Large intestine (tissue), 3 donors: Measurements from ENCODE around the gene NFKBIE. TPM values are rescaled to one million over a fixed set of nuclear protein-coding genes. Genes with fewer than 3 reads are reported as not detected.

ENCODE experiments used
- DNase-seq, 2 donors: peaks; one replicate each; pipeline versions ENCODE4 v3.0.0 to v3.0.0-alpha.2; 2013
- H3K27ac ChIP-seq: one replicate; pipeline ENCODE4 v1.5.1; 2013; ENCODE audit warnings: low read length
- H3K27me3 ChIP-seq: 2 replicates; pipeline ENCODE4 v1.6.1; 2013; ENCODE audit warnings: low read length; ENCODE audit not compliant: control insufficient read depth, insufficient read depth
- H3K36me3 ChIP-seq: 2 replicates; pipeline ENCODE4 v1.6.1; 2013; ENCODE audit warnings: low read length; ENCODE audit not compliant: control insufficient read depth, insufficient read depth
- H3K4me1 ChIP-seq: one replicate; pipeline ENCODE4 v1.6.1; 2013; ENCODE audit warnings: low read length; ENCODE audit not compliant: control insufficient read depth, insufficient read depth
- H3K4me3 ChIP-seq: one replicate; pipeline ENCODE4 v1.5.1; 2013; ENCODE audit warnings: low read length
- H3K9me3 ChIP-seq: one replicate; pipeline ENCODE4 v1.6.1; 2013; ENCODE audit warnings: mild to moderate bottlenecking, low read depth, low read length, moderate library complexity; ENCODE audit not compliant: control insufficient read depth
- WGBS: methylation state at CpG from one replicate; pipeline ENCODE4 v1.1.5; 2013; ENCODE audit warnings: low lambda C conversion rate; ENCODE audit not compliant: insufficient coverage; 5-methylcytosine and 5-hydroxymethylcytosine counted together
- polyA plus RNA-seq: library from polyadenylated mRNA; unstranded; fragments of 120-200 nt; gene quantifications from one replicate; pipeline ENCODE4 v1.2.1, GENCODE V29; 2013

The NFKBIE gene
- polyA plus RNA-seq, 1 donor, result 10.5 TPM

GRCh38 chr6:44257025-44257752, 8.2 kb downstream of the NFKBIE start, which contains the start of gene SLC35B2:
TSS of gene SLC35B2 (minus strand) at chr6:44257528. CDS start at chr6:44257410, 118 bp downstream.
- H3K27me3 ChIP-seq, result no peaks in the 10 kb centered on the region
- H3K4me3 ChIP-seq, result peak within 1 kb of the TSS; percentile 94
- DNase-seq, result peak; percentile 52 to 80
- H3K36me3 ChIP-seq, result peaks cover 61% of the 10 kb centered on the region
- peak within 1 kb of the TSS; percentile 64 for H3K27ac ChIP-seq
- peaks cover 13% of the 10 kb centered on the region for H3K4me1 ChIP-seq
- WGBS, result no CpG with 5 or more reads among the region's 80 CpGs
- peaks cover 3% of the 10 kb centered on the region for H3K9me3 ChIP-seq

- Histone ChIP-seq H3K36me3 (peaks cover 62% of the 10 kb centered on the region), H3K27me3 (no peaks in the 10 kb centered on the region), H3K9me3 (peaks cover 3% of the 10 kb centered on the region), H3K4me3 (peak overlapping the region; percentile 94), H3K4me1 (peaks cover 10% of the 10 kb centered on the region), H3K27ac (peak overlapping the region; percentile 64)
- no CpG with 5 or more reads among the region's 12 CpGs for whole genome bisulfite sequencing
- DNase-seq, result no peak
Measured at GRCh38 chr6:44256775-44257024, 8.7 kb downstream of the NFKBIE start.

- no peak for DNase-seq
- Histone ChIP-seq H3K4me3 (peak overlapping the region; percentile 94), H3K27ac (peak overlapping the region; percentile 64), H3K27me3 (no peaks in the 10 kb centered on the region), H3K4me1 (peaks cover 10% of the 10 kb centered on the region), H3K9me3 (peaks cover 3% of the 10 kb centered on the region), H3K36me3 (peaks cover 64% of the 10 kb centered on the region)
- WGBS, result no CpG with 5 or more reads among the region's 15 CpGs
Measured at GRCh38 chr6:44255871-44256774, 9.2 kb downstream of the NFKBIE start.

GRCh38 chr6:44255105-44255808, 10.1 kb downstream of the NFKBIE start:
- Histone ChIP-seq H3K4me1 (peaks cover 10% of the 10 kb centered on the region), H3K27ac (no peak overlapping the region), H3K27me3 (no peaks in the 10 kb centered on the region), H3K9me3 (peaks cover 3% of the 10 kb centered on the region), H3K4me3 (no peak overlapping the region), H3K36me3 (peaks cover 67% of the 10 kb centered on the region)
- no peak for DNase-seq
- WGBS, result no CpG with 5 or more reads among the region's 16 CpGs

- no peaks in the 10 kb centered on the region for H3K27me3 ChIP-seq
- H3K27ac ChIP-seq, result no peak overlapping the region
- no peak overlapping the region for H3K4me3 ChIP-seq
- peaks cover 3% of the 10 kb centered on the region for H3K9me3 ChIP-seq
- no peak for DNase-seq
- H3K4me1 ChIP-seq, result peaks cover 10% of the 10 kb centered on the region
- WGBS, result no CpG with 5 or more reads among the region's 12 CpGs
- peaks cover 69% of the 10 kb centered on the region for H3K36me3 ChIP-seq
Measured at GRCh38 chr6:44254191-44255104, 10.9 kb downstream of the NFKBIE start.

GRCh38 chr6:44253307-44254101, 11.8 kb downstream of the NFKBIE start:
- no peak overlapping the region for H3K4me3 ChIP-seq
- WGBS, result 67% methylated on average over 1 of the region's 10 CpGs
- H3K27me3 ChIP-seq, result no peaks in the 10 kb centered on the region
- H3K36me3 ChIP-seq, result peaks cover 70% of the 10 kb centered on the region
- no peak for DNase-seq
- H3K27ac ChIP-seq, result no peak overlapping the region
- H3K9me3 ChIP-seq, result peaks cover 3% of the 10 kb centered on the region
- H3K4me1 ChIP-seq, result peaks cover 13% of the 10 kb centered on the region

GRCh38 chr6:44251576-44252524, 13.5 kb downstream of the NFKBIE start:
- whole genome bisulfite sequencing, result no CpG with 5 or more reads among the region's 14 CpGs
- Histone ChIP-seq H3K9me3 (peaks cover 1% of the 10 kb centered on the region), H3K27ac (no peak overlapping the region), H3K27me3 (no peaks in the 10 kb centered on the region), H3K4me1 (peaks cover 8% of the 10 kb centered on the region), H3K4me3 (no peak overlapping the region), H3K36me3 (peaks cover 70% of the 10 kb centered on the region)
- no peak for DNase-seq

GRCh38 chr6:44250718-44251123, 14.6 kb downstream of the NFKBIE start:
- Histone ChIP-seq H3K36me3 (peaks cover 70% of the 10 kb centered on the region), H3K4me3 (no peak overlapping the region)
- WGBS, result 100% methylated on average over 2 of the region's 3 CpGs

More at GRCh38 chr6:44250718-44251123, 14.6 kb downstream of the NFKBIE start:
- Histone ChIP-seq H3K9me3 (no peaks in the 10 kb centered on the region), H3K27me3 (no peaks in the 10 kb centered on the region), H3K4me1 (peaks cover 5% of the 10 kb centered on the region), H3K27ac (no peak overlapping the region)
- DNase-seq, result no peak
